BLaER1 (cell line): Measurements from ENCODE around the gene ETV6.
A peak's percentile ranks its signal among the peaks of the same experiment; 100 is the strongest.

Source experiments
- H3K27ac ChIP-seq: shearing (Covaris generic); formaldehyde crosslinking; 2 replicates; pipeline ENCODE4 v1.8.1; 2022
- H3K27me3 ChIP-seq: shearing (Covaris generic); formaldehyde crosslinking; 2 replicates; pipeline ENCODE4 v1.8.1; 2022
- H3K36me3 ChIP-seq: shearing (Covaris generic); formaldehyde crosslinking; 2 replicates; pipeline ENCODE4 v1.8.1; 2022
- H3K4me1 ChIP-seq: shearing (Covaris generic); formaldehyde crosslinking; 2 replicates; pipeline ENCODE4 v1.8.1; 2022
- H3K4me2 ChIP-seq: shearing (Covaris generic); formaldehyde crosslinking; 2 replicates; pipeline ENCODE4 v1.8.1; 2022
- H3K4me3 ChIP-seq: shearing (Covaris generic); formaldehyde crosslinking; 2 replicates; pipeline ENCODE4 v1.8.1; 2022
- H3K9ac ChIP-seq: shearing (Covaris generic); formaldehyde crosslinking; 2 replicates; pipeline ENCODE4 v1.8.1; 2022
- H3K9me3 ChIP-seq: shearing (Covaris generic); formaldehyde crosslinking; 2 replicates; pipeline ENCODE4 v1.8.1; 2022
- H4K20me1 ChIP-seq: shearing (Covaris generic); formaldehyde crosslinking; 2 replicates; pipeline ENCODE4 v1.8.1; 2022
- Cebpa-rat ChIP-seq: shearing (Covaris generic); IDR thresholded peaks from 2 replicates; pipeline ENCODE4 v1.8.1; 2022

The ETV6 gene

GRCh38 chr12:11649413-11650285 is at the start of gene ETV6:
Gene ETV6, plus strand, starts transcription at chr12:11649674. Its CDS starts 454 bp downstream, at chr12:11650128.
- Histone ChIP-seq H4K20me1 (peaks cover 12% of the 10 kb centered on the region; the same call in 1 of the 2 replicates), H3K4me1 (peaks cover 29% of the 10 kb centered on the region), H3K9ac (peak within 1 kb of the TSS; percentile 100), H3K36me3 (no peaks in the 10 kb centered on the region), H3K4me2 (peak within 1 kb of the TSS; percentile 83), H3K9me3 (no peaks in the 10 kb centered on the region; the same call in 1 of the 2 replicates), H3K27me3 (no peaks in the 10 kb centered on the region), H3K4me3 (peak within 1 kb of the TSS; percentile 83), H3K27ac (peak within 1 kb of the TSS; percentile 100)
- no peak for TF ChIP-seq Cebpa-rat

GRCh38 chr12:11600199-11600598 is 49.3 kb upstream of the ETV6 start:
- no peak overlapping the region for H3K9ac ChIP-seq
- no peaks in the 10 kb centered on the region for H4K20me1 ChIP-seq
- H3K36me3 ChIP-seq, result no peaks in the 10 kb centered on the region
- no peak overlapping the region for H3K4me2 ChIP-seq
- no peaks in the 10 kb centered on the region for H3K27me3 ChIP-seq
- H3K4me3 ChIP-seq, result no peak overlapping the region
- no peaks in the 10 kb centered on the region for H3K9me3 ChIP-seq
- no peaks in the 10 kb centered on the region for H3K4me1 ChIP-seq
- no peak for TF ChIP-seq Cebpa-rat
- no peak overlapping the region for H3K27ac ChIP-seq

- Histone ChIP-seq H3K36me3 (no peaks in the 10 kb centered on the region), H4K20me1 (no peaks in the 10 kb centered on the region), H3K27ac (no peak overlapping the region), H3K9ac (no peak overlapping the region), H3K9me3 (no peaks in the 10 kb centered on the region), H3K4me3 (no peak overlapping the region), H3K27me3 (no peaks in the 10 kb centered on the region), H3K4me1 (no peaks in the 10 kb centered on the region), H3K4me2 (no peak overlapping the region)
- no peak for TF ChIP-seq Cebpa-rat
Observed at GRCh38 chr12:11601647-11602046, 47.8 kb upstream of the ETV6 start.

GRCh38 chr12:11607313-11608081 is 42.0 kb upstream of the ETV6 start:
- no peak for TF ChIP-seq Cebpa-rat
- no peaks in the 10 kb centered on the region for H3K36me3 ChIP-seq
- H3K9me3 ChIP-seq, result no peaks in the 10 kb centered on the region
- no peaks in the 10 kb centered on the region for H3K4me1 ChIP-seq
- no peaks in the 10 kb centered on the region for H4K20me1 ChIP-seq
- no peak overlapping the region for H3K27ac ChIP-seq
- H3K9ac ChIP-seq, result no peak overlapping the region
- H3K4me3 ChIP-seq, result no peak overlapping the region
- no peaks in the 10 kb centered on the region for H3K27me3 ChIP-seq
- H3K4me2 ChIP-seq, result no peak overlapping the region

GRCh38 chr12:11609045-11609444 is 40.4 kb upstream of the ETV6 start:
- Histone ChIP-seq H3K4me2 (no peak overlapping the region), H3K27ac (no peak overlapping the region), H3K4me1 (no peaks in the 10 kb centered on the region), H3K36me3 (no peaks in the 10 kb centered on the region), H3K9me3 (no peaks in the 10 kb centered on the region), H3K27me3 (no peaks in the 10 kb centered on the region), H3K9ac (no peak overlapping the region), H3K4me3 (no peak overlapping the region), H4K20me1 (no peaks in the 10 kb centered on the region)
- TF ChIP-seq Cebpa-rat, result no peak

GRCh38 chr12:11615481-11615880 is 34.0 kb upstream of the ETV6 start:
- Histone ChIP-seq H3K4me2 (no peak overlapping the region), H3K27ac (no peak overlapping the region), H3K9ac (no peak overlapping the region)

GRCh38 chr12:11618046-11618445 is 31.4 kb upstream of the ETV6 start:
- no peaks in the 10 kb centered on the region for H4K20me1 ChIP-seq
- no peaks in the 10 kb centered on the region for H3K9me3 ChIP-seq
- H3K9ac ChIP-seq, result no peak overlapping the region
- TF ChIP-seq Cebpa-rat, result no peak
- H3K4me2 ChIP-seq, result no peak overlapping the region
- H3K27ac ChIP-seq, result no peak overlapping the region
- H3K27me3 ChIP-seq, result no peaks in the 10 kb centered on the region
- H3K36me3 ChIP-seq, result no peaks in the 10 kb centered on the region
- H3K4me3 ChIP-seq, result no peak overlapping the region
- H3K4me1 ChIP-seq, result no peaks in the 10 kb centered on the region

More at GRCh38 chr12:11615481-11615880, 34.0 kb upstream of the ETV6 start:
- Histone ChIP-seq H3K4me3 (no peak overlapping the region), H3K36me3 (no peaks in the 10 kb centered on the region), H3K27me3 (no peaks in the 10 kb centered on the region), H4K20me1 (no peaks in the 10 kb centered on the region), H3K4me1 (no peaks in the 10 kb centered on the region), H3K9me3 (no peaks in the 10 kb centered on the region)
- no peak for TF ChIP-seq Cebpa-rat

GRCh38 chr12:11621797-11622423 is 27.6 kb upstream of the ETV6 start:
- Histone ChIP-seq H3K27ac (no peak overlapping the region), H3K4me2 (no peak overlapping the region), H3K27me3 (no peaks in the 10 kb centered on the region), H3K9ac (no peak overlapping the region), H3K4me3 (no peak overlapping the region), H3K9me3 (peaks cover 6% of the 10 kb centered on the region; the same call in 1 of the 2 replicates), H3K36me3 (no peaks in the 10 kb centered on the region), H3K4me1 (no peaks in the 10 kb centered on the region), H4K20me1 (no peaks in the 10 kb centered on the region)
- no peak for TF ChIP-seq Cebpa-rat

GRCh38 chr12:11622876-11623281 is 26.6 kb upstream of the ETV6 start:
- TF ChIP-seq Cebpa-rat, result no peak
- Histone ChIP-seq H3K27me3 (no peaks in the 10 kb centered on the region), H3K9ac (no peak overlapping the region), H4K20me1 (no peaks in the 10 kb centered on the region), H3K27ac (no peak overlapping the region), H3K4me3 (no peak overlapping the region), H3K4me1 (no peaks in the 10 kb centered on the region), H3K4me2 (no peak overlapping the region), H3K9me3 (peaks cover 6% of the 10 kb centered on the region; the same call in 1 of the 2 replicates), H3K36me3 (no peaks in the 10 kb centered on the region)
